SH-SY5Y (cell line): ENCODE measurements around the gene LCT.

Experiments used
- GATA2 ChIP-seq: IDR thresholded peaks from 2 replicates; pipeline ENCODE4 v1.6.1; 2011; ENCODE audit warnings: mild to moderate bottlenecking, low read depth, low read length
- GATA3 ChIP-seq: IDR thresholded peaks from 2 replicates; pipeline ENCODE4 v1.6.1; 2011; ENCODE audit warnings: low read depth, mild to moderate bottlenecking, low read length, moderate library complexity

GRCh38 chr2:135825131-135825530, 11.9 kb downstream of the LCT start:
- TF ChIP-seq GATA2, result no peak
- TF ChIP-seq GATA3, result no peak
